ENCODE measurements around the gene DNAJA2.

DNAJA2 gene

DNA sequence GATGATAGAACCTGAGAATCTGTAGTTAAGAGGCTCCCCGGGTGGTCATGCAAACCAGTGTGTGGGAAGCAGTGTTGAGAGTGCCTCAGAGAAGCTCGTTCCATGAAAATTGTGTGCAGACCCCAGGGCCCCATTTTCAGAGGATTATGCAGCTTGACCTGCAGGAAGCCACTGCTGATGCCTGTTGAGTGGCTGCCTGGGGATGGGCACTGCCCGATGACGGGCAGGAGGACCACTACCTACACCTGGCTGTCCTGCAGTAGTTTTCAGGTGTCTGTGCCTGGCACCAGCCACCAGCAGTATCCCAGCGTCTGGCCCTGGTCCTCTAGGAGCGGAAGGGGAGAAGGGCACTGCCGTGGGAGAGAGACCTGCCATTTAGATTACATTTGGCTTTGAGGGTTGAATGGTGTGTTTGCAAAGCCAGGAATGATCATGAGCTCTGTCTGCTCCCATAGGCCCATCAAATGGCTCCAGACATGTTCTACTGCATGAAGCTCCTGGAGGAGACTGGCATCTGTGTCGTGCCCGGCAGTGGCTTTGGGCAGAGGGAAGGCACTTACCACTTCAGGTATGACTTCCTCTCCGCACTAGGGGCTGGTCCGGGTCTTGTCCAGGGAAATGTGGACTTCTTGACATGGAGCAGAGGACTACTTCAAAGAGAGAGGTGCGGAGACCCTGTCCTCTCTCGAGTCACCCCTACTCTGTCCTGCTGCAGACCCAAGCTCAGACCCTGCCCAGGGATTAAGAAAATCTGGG is 46.8 kb downstream of the DNAJA2 start:
- DNase-seq = no peak

- DNase-seq = no peak
These were observed 49.1 kb downstream of the DNAJA2 start for GRCh38 chr16:46924402-46924801.

DNA sequence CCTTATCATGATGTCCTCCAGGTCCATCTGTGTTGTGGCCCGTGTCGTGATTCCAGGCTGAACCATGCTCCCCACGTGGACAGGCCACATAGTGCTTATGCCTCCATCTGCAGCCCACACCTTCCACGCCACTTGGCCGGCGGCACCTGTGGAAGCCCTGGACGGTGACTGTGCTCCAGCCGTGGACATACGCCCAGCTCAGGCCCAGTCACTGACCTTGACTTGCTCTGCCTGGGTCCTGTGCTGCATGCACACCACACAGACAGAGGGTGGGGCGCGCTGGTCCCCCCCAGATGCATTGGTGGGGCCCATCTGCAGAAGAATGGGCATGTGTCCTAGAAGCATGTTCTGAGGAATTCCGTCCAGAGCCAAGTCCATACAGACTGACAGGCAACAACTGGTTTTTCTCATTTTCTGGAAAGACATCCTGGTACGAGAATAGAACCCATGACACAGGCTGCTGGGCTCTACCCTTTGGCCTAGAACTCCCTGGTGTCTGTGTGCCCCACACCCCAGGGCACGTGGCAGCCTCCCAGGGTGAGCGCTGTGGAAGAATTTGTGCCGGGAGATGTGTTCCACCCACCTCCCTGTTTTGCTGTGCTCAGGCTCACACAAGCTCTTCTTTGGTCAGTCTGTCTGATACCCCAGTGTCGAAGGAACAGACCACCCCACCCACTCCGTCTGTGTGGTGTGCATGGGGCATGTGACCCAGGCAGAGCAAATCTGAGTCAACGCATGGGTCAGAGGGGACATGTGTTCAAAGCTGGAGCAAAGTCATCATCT is 49.8 kb downstream of the DNAJA2 start:
- DNase-seq = no peak

DNA sequence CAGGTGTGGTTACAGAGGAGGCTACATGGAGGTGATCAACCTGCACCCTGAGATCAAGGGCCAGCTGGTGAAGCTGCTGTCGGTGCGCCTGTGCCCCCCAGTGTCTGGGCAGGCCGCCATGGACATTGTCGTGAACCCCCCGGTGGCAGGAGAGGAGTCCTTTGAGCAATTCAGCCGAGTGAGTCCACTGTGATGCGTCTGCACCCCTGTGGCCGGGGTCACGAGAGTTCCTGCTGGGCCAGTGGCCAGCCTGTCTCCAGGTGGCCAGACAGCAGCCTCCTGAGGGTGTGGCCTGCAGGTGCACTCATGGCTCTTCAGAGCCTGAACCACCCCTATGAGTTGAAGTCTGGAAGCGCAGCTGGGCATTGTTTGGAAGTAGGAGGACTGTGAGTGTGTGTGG is 51.2 kb downstream of the DNAJA2 start:
- no peak for DNase-seq

- no peak for DNase-seq
These were observed 52.9 kb downstream of the DNAJA2 start for GRCh38 chr16:46920402-46921068.

DNA sequence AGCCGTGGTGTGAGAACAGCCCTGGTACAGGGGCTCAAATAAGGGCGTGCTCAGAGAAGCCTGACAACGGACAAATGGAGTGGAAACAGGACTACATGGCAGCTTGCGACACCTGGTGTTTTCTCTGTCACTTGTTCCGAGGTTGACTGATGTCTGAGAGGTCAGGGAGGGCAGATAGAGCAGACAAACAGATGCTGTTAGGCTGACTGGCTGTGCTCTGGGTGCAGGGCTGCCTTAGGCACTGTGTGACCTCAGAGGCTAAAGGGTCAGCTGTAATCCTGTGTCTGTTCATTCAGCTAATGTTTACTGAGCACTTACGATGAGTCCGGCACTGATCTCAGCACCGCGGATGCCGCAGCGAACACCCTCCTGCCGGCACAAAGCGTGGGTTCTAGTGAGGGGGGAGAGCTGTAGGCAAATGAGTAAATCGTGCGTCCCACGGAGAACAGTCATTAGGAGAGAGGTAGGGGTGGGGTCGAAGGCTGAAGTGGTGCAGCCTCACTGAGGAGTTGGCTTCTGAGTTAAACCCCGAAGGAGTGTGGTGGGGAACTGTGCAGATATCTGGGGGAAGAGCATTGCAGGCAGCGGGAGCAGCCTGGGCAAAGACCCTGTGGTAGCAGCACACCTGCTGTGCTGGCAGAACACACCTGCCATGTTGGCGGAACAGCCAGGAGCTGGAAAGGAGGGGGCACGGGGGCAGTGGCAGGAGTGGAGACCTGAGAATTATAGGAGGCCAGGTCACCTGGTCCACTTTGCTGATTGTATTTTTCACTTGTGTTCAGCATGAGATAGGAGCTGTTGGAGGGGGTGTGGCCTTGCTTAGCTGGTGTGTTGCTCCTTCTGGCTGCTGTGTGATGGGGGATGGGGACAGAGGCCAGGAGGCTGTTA is 54.3 kb downstream of the DNAJA2 start:
- no peak for DNase-seq

DNA sequence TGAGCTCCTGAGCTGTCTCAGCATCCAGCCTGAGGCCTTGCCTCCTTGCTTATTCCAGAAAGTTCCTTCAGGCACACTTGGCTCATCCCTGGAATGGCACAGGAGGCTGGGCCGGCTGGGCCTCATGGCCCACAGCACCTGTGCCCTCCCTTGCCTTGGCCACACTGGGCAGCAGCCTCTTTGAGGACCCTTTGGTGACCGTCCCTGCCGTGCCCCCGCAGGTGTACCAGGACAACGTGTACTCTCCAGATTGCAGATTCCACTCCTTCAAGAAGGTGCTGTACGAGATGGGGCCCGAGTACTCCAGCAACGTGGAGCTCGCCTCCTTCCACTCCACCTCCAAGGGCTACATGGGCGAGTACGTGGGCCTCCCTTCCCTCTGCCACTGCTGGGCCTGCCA is 55.1 kb downstream of the DNAJA2 start:
- DNase-seq = no peak

DNA sequence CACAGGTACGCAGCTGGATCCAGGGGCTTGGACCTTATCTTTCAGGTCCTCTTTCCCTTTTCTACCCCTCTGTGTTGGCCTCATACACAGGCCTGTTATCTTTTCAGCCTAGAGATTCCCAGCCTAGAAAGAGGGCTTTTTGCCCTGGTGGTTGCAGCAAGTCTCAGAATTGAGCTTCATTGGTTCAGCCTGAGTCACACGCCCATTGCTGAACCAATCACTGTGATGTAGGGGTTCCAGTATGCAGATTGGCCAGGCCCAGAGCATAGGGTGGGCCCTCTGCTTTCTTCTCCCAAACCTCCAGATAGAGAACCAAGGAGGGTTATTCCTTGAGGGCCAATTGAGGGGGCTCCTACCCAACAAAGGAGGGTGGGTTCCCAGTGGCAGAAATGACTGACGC is 56.5 kb downstream of the DNAJA2 start:
- no peak for DNase-seq

GRCh38 chr16:46915483-46916025 is 57.9 kb downstream of the DNAJA2 start:
- no peak for DNase-seq

GRCh38 chr16:46914556-46915201 is 58.8 kb downstream of the DNAJA2 start:
- DNase-seq = no peak

GRCh38 chr16:46911650-46912049 is 61.8 kb downstream of the DNAJA2 start:
- no peak for DNase-seq

DNA sequence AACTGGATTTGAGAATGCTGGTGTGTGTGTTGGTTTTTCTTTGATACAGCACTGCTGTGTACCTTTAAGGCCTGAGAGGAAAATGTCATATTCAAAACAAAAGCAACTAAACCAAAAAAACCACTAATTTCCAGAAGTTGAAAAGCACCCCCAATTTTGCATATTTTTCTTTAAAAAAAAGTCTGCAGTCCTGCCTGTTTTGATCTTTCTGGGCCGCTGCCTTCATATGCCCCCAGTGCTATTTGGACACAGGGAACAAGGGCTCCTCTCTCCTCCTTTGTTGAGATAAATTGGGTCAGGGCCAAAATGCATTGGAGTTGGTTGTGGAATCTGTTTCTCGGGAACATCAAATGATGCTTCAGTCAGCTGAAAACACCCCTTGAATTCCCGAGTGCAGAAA is 62.4 kb downstream of the DNAJA2 start:
- DNase-seq = no peak

DNA sequence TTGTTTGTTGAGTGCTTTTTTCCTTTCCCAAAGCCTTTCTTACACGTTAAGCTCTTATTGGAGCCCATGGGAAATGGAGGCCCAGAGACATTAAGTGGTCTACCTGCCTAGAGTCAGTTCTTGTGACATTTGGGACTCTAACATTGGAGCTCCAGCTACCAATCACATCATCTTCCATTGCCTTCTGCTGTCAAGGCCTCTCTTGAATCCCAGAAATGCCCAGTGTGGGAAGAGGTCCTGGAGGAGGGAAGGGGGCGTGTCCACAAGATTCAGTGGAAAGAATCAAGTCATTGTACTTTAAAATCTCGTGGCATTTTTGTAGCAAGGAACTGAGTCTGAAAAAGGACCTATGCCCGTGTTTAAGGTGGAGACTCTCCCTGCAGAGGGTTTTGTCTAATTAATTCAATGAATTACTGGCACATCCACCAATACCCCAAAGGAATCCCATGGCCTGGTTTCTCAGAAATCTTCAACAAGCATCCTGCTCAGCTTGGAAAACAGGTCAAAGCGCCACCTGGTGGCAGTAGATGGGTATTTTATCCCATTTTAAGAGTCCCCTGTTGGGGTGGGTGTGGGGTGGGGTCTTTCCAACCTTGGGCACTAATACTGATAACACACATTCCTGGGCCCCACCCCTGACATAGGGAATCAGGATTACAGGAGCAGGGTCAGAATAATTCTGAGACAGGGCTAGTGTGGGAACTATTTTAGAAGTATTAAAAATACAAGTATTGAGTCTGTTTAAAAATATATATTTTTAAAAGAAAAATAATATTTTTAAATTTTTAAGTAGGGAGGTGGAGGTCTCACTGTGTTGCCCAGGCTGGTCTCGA is 64.7 kb downstream of the DNAJA2 start:
- peak; percentile 68 to 81 (median 77) for DNase-seq

DNA sequence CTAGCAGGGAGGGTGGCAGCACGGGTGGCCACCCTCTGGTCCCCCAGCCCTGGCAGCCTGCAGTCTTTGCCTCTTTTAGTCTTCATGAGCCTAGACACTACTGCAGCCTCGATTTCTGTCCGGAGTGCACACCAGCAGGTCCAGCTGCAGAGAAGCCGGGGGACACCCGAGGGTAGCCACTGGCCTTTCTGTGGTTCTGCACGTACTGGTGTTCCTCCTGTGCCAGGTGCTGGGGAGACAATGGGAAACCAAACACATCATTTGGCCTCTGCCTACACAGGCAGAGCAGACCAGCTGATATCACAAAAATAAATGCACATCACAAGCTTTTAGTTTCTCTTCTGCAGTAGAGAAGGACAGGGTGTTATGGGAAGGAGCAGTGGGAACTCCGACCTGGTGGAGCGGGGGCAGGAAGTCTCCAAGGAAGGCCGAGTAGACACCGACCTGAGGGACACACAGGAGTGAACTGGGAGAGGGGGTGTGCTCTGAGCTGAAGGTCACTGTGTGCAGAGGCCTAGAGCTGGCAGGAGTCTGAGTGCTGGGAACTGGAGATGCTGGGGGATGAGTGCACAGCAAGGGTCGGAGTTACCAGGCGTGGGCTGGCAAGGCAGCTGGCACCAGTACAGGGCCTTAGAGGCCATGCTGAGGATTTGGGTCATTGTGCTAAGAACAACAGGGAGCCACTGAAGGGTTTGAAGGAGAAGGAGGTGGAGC is 66.3 kb downstream of the DNAJA2 start:
- DNase-seq = no peak

GRCh38 chr16:46906360-46907060 is 67.0 kb downstream of the DNAJA2 start:
- DNase-seq = no peak
